GM10266 (cell line): ENCODE results near the gene ISG20L2.
"Not testable (repeated sequence)": the region's sequence is repeated elsewhere in the genome, so short reads cannot be mapped to it uniquely, and the experiment has no call there.

Experiments
- DNase-seq: peaks from one replicate; pipeline ENCODE4 v3.0.0; 2012; ENCODE audit errors: extremely low spot score
- TF ChIP-seq, protein P1 (sequence below): IDR thresholded peaks from 2 replicates; pipeline ENCODE4 v1.5.1; 2012; ENCODE audit warnings: mild to moderate bottlenecking, low read depth; ENCODE audit not compliant: control insufficient read depth, insufficient read depth; ENCODE audit errors: missing control alignments

ISG20L2 gene

GRCh38 chr1:156760796-156761104 lies 32.2 kb upstream of the ISG20L2 start:
- TF ChIP-seq, protein P1, sequence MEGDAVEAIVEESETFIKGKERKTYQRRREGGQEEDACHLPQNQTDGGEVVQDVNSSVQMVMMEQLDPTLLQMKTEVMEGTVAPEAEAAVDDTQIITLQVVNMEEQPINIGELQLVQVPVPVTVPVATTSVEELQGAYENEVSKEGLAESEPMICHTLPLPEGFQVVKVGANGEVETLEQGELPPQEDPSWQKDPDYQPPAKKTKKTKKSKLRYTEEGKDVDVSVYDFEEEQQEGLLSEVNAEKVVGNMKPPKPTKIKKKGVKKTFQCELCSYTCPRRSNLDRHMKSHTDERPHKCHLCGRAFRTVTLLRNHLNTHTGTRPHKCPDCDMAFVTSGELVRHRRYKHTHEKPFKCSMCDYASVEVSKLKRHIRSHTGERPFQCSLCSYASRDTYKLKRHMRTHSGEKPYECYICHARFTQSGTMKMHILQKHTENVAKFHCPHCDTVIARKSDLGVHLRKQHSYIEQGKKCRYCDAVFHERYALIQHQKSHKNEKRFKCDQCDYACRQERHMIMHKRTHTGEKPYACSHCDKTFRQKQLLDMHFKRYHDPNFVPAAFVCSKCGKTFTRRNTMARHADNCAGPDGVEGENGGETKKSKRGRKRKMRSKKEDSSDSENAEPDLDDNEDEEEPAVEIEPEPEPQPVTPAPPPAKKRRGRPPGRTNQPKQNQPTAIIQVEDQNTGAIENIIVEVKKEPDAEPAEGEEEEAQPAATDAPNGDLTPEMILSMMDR: no peak
- DNase-seq: no peak

DNA sequence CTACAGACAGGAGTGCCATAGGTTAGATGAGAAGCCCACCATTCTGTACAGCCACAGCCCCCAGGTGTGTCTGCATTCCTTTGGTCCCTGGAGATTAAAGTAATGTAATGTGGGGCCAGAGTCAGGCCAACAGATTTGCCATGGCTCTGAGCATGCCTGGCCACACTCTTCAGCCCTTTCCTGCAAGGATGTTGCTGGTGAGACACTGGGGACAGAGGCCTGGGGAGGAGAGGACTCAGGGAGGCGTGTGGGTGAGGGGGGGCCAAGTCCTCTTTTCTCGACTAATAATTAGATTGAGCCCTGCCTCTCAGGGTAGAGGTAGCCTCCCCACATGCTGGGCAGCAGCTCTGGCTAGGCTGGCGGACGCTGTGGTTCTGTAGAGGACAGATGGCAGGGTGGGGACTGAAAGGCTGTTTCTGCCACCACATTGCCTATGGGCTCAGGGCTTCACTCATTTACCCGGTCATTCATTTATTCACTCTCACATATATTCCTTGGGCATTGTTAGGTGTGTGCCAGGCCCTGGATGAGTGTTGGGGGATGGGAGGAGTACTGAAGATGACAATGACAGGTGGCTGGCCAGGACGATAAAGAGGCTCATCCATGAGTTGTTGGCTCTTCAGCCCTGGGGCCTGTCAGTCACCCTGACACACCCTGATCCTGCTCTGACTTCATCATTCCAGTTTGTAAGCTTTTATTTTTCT lies 31.7 kb upstream of the ISG20L2 start:
- no peak for DNase-seq
- TF ChIP-seq, protein P1: no peak

DNA sequence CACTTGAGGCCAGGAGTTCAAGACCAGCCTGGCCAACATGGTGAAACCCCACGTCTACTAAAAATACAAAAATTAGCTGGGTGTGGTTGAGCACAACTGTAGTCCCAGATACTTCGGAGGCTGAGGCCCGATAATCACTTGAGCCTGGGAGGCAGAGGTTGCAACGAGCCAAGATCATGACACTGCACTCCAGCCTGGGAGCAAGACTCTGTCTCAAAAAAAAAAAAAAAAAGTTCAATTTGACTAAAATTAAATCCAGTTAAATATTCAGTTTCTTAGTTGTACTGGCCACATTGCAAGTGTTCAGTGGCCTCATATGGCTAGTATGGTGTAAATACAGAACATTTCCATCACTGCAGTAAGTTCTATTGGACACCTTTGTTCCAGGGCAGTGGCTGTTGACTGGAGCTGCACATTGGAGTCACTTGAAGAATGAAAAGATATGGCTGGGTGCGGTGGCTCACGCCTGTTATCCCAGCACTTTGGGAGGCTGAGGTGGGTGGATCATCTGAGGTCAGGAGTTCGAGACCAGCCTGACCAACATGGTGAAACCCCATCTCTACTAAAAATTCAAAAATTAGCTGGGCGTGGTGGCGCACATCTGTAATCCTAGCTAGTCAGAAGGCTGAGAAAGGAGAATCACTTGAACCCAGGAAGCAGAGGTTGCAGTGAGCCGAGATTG lies 29.1 kb upstream of the ISG20L2 start:
- not testable (repeated sequence) for DNase-seq

- DNase-seq: no peak
- TF ChIP-seq, protein P1: no peak
Observed at GRCh38 chr1:156756355-156756754, 27.8 kb upstream of the ISG20L2 start.

- DNase-seq: no peak
- TF ChIP-seq, protein P1: no peak
Observed at GRCh38 chr1:156755527-156755950, 27.0 kb upstream of the ISG20L2 start.

- DNase-seq: no peak
- TF ChIP-seq, protein P1: no peak
Observed at GRCh38 chr1:156754219-156754618, 25.7 kb upstream of the ISG20L2 start.

- TF ChIP-seq, protein P1: no peak
- no peak for DNase-seq
Observed at GRCh38 chr1:156752843-156753482, 24.4 kb upstream of the ISG20L2 start.
